Lower leg skin (tissue), 3 donors: ENCODE measurements around the gene FAM111A.

ENCODE experiments used
- POLR2A ChIP-seq, 2 donors: fragments of 450-650 bp; IDR thresholded peaks; one replicate each; pipeline ENCODE4 v1.6.1; 2016 to 2017; ENCODE audit warnings: antibody characterized with exemption in 2 of 2, mild to moderate bottlenecking in 1 of 2, moderate library complexity in 1 of 2
- TF ChIP-seq, protein P1 (sequence below), 3 donors: fragments of 450-650 bp; IDR thresholded peaks; one replicate each; pipeline ENCODE4 v1.5.1; 2016; ENCODE audit warnings: antibody characterized with exemption in 3 of 3, mild to moderate bottlenecking in 3 of 3, moderate library complexity in 2 of 3

GRCh38 chr11:59117774-59118173, 24.9 kb upstream of the FAM111A start:
- TF ChIP-seq, protein P1, sequence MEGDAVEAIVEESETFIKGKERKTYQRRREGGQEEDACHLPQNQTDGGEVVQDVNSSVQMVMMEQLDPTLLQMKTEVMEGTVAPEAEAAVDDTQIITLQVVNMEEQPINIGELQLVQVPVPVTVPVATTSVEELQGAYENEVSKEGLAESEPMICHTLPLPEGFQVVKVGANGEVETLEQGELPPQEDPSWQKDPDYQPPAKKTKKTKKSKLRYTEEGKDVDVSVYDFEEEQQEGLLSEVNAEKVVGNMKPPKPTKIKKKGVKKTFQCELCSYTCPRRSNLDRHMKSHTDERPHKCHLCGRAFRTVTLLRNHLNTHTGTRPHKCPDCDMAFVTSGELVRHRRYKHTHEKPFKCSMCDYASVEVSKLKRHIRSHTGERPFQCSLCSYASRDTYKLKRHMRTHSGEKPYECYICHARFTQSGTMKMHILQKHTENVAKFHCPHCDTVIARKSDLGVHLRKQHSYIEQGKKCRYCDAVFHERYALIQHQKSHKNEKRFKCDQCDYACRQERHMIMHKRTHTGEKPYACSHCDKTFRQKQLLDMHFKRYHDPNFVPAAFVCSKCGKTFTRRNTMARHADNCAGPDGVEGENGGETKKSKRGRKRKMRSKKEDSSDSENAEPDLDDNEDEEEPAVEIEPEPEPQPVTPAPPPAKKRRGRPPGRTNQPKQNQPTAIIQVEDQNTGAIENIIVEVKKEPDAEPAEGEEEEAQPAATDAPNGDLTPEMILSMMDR (IDR thresholded peaks at IDR 0.05): no peak
- no peak for TF ChIP-seq POLR2A (IDR thresholded peaks at IDR 0.05)
